ENCODE data around the gene TMEM115.

The TMEM115 gene, protein sequence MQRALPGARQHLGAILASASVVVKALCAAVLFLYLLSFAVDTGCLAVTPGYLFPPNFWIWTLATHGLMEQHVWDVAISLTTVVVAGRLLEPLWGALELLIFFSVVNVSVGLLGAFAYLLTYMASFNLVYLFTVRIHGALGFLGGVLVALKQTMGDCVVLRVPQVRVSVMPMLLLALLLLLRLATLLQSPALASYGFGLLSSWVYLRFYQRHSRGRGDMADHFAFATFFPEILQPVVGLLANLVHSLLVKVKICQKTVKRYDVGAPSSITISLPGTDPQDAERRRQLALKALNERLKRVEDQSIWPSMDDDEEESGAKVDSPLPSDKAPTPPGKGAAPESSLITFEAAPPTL
- 17.1 to 54.5 (median 29.6) reads per million in 18 experiments for total RNA-seq

DNA sequence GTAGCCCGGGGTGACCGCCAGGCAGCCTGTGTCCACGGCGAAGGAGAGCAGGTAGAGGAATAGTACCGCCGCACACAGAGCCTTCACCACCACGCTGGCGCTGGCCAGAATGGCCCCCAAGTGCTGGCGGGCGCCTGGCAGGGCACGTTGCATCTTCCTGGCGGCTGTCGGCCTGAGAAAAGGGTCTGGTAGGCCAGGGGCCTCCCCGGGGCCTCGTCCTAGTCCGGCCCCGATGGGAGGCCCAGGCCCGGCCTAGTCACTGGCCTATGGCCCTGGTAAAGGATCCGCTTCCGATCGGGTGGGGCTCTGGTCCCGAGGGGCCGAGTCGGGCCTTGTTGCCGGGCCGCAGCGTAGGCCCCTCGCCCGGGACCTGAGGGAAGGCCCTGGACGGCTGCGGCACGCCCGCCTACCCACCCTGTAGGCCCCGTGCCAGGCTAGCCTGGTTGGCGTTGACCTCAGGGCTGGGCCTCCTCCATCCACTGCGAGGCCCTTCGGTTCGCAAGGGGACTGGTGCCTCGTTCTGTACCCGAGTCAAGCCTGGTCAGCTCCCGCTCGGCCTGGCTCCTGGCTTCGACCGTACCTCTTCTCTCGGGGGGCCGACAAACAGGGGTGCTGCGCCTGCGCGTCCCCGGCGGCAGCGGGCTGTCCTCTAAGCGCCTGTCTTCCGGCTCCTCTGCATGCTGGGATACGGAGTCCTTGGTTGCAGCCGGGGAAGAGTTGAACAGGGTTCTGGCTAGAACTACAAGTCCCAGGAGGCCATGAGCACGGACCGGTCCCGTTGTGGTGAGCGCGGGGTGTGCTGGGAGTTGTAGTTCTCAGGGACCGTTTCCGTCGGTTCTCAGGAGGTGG lies at the start of gene TMEM115:
Gene TMEM115, minus strand, starts transcription at position 611 of the 849 bp plus-strand sequence. Its CDS starts 458 bp downstream, at position 153.
- peak; percentile 98 for DNase-seq

GRCh38 chr3:50408443-50408944 lies 49.2 kb upstream of the TMEM115 start:
- DNase-seq: no peak

DNA sequence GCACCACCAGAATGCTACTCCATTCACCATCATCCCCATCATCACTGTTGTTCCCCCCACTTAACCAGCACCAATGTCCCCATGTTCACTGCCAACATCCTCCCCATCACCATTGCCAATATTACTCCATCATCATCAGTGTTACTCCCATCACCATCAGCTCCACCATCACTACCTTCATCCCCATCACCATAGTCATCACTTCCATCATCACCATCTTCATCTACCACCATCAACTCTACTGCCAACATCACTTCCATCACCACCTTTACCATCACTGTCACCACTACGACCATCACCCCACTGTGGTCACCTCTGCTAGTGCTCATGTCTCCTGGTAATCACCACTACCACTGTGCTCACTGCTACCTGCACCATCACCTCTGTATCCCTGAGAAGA lies 47.2 kb upstream of the TMEM115 start:
- DNase-seq: no peak

- no peak for DNase-seq
Observed at GRCh38 chr3:50405249-50405648, 45.9 kb upstream of the TMEM115 start.

GRCh38 chr3:50401978-50402595 lies 42.8 kb upstream of the TMEM115 start:
- DNase-seq: no peak

DNA sequence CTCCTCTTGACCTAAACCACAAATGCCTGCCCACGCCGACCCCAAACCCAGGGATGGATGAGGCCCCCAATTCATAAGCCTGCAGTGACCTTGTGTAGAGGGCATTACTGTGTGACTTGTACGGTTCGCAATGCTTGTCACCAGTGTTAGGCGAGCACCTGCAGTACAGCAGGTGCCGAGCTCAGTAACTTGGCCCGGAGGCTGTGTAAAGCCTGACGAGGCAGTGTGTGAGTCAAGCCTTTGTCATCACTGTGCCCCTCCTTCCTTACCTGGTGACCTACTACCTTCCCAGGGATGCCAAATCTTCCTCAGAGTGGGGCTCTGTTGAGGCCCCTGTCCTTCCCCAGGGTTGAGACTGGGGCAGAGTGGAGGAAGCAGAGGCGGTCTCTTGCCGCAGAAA lies 37.2 kb upstream of the TMEM115 start:
- DNase-seq: no peak

- DNase-seq: peak; percentile 81 to 89
Observed at GRCh38 chr3:50395070-50395860, 35.9 kb upstream of the TMEM115 start.

- no peak for DNase-seq
Observed at GRCh38 chr3:50393061-50393460, 33.7 kb upstream of the TMEM115 start.

GRCh38 chr3:50392101-50392715 lies 32.9 kb upstream of the TMEM115 start:
- no peak for DNase-seq

DNA sequence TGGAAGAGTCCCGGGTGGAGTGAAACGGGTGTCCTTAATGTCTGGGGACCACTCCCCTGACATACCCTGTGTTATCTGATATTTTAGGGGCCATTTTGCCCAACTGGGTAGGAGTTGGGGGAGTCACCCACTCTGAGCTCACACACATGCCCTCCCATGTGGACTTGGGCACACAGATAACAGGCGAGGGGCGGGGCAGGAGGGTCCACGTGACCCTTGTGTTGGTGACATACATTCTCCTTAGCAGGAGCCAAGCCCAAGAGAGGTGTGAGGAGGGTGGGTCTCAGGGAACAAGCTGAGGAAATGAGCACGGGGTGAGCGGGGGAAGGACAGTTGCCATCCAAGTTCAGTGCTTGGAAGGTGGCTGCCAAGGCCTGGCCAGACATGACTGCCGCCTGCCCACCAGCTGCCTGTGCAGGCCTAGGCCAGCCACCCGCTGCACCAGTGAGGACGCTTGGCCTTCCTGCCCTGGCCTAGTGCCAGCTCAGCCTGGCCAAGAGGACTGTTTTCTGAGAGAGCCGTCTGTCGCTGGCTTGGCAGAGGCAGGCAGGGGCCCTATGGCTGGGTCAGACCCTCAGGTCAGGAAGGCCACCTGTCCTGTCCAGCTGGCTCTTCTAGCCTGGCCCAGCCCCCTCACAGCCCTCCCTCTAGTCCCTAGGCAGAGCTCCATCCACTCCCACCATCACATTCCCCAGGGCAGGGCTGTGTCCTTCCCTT lies 31.3 kb upstream of the TMEM115 start:
- no peak for DNase-seq

GRCh38 chr3:50389414-50389767 lies 30.1 kb upstream of the TMEM115 start:
- no peak for DNase-seq

GRCh38 chr3:50388720-50389413 lies 29.5 kb upstream of the TMEM115 start:
- no peak for DNase-seq

DNA sequence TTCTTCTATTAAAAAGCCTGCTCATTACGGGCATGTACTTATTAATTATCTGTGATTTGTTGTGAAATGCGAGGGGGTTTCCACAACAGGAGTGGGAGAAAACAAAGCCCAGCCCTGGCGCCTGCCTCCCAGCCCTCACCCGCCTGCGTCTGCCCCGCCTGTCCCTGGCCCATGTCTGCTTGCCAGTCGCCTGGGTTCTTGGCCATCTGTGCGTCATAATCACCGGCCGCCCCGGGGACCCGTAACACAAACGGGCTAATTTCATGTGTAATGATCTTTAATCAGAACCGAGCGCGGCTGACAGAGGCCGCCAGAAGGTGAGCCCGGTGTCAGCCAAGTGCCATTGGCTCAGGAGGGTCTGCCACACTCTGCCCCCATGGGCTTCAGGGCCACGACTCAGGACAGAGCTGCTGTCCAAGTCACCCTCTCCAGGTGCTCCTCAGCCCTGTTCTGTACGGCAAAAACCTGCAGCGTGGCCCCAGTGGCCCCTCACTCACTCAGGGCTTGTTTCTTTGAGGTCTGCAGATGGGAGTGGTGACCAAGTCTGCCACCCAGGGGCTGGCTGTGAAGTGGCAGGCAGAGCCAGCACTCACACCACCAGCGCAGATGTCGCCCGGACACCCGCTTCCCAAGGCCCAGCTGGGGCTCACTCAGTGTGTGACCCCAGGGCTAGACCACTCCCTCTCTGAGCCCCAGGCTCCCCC lies 28.8 kb upstream of the TMEM115 start:
- DNase-seq: no peak

DNA sequence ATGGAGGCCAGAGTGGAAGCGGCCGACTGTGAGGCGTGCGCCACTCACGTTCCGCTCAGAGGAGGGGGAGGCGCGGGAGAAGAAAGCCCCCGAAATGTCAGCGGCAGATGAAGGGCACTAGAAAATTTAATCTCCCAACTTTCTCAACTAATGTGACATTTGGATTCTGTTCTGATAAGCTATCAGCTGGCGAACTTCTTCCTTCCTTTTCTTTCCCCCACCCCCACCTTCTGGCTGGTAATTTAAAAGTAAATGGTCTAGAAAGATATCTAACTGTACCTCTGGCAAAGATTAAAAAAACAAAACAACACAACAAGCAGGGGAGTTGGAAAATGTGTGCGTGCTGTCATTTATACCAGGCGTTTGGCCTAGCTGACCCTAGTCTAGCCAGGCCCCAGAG lies 26.4 kb upstream of the TMEM115 start:
- DNase-seq: no peak

DNA sequence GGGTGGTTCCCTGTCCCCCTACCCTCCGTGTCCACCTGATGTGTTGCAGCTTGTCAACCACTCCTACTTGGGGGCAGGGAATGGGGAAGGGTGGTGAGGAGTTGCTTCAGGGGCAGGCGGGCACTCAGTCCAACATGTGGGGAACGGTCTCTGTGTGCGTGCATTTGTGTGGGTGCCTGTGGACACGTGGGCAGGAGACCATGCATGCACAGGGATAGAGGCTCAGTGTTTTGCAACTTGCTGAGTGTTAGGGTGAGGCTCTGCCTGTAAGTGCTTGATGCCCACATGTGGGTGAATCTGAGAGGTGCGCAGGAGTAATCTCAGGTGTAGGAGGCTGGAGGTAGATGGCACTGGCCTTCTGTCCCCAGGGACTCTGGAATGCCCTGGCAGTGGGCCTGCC lies 24.4 kb upstream of the TMEM115 start:
- peak in 1 of 2 donors; percentile 36 for DNase-seq

DNA sequence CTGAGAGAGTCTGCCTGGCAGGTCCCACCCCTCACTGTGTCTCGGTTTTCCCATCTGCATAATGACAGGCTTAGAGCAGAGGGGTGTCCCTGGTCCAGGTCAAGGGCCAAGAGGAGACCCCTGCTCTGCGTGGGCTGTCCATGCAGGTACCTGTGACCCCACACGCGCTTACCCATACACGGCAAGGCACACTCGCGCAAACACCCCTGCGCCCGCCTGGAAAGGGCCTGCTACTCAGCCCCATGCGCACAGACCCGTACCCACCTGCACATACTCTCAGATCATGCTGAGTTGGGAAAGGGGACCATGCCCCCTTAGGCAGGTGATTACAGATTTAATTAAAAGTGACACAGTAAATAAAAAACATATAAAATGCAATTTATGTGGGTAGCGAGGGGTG lies 23.4 kb upstream of the TMEM115 start:
- no peak for DNase-seq

DNA sequence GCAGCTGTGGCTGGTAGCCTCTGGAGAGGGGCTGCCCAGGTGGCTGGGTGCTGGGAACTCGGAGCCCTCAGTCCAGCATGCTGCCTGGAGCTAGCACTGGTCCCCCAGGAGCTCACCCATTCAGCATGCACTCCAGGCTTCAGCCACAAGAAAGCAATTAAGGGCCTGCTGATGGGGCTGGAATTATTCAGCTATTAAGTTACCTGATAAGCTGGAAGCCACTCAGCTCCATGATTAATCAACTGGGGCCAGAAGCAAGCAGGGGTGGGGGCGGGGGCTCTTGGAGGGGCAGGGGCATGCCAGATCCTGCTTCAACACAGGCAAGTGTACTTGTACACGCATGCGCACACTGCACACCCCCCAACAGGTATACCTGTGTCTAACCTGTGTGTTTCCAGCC lies 22.1 kb upstream of the TMEM115 start:
- DNase-seq: no peak

GRCh38 chr3:50380405-50381085 lies 21.2 kb upstream of the TMEM115 start:
- DNase-seq: no peak

DNA sequence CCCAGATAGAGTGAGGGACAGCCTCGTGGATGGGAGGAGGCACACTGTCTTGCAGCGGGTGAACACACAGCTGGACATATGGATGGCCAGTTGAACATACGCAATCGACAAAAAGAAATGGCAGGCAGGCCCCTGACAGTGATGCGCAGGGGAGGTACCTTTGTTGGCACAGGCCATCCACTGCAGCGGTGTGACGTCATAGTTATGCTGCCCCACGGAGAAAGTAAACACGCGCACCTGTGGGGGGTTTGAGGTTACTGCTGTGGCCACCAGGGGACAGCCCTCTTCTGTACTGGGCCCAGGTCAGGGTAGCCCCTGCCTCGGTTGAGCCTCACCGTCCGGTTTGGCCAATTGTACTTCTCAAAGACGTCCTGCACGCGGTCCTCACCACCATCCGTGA lies 19.4 kb upstream of the TMEM115 start:
- DNase-seq: no peak

All from inflammatory macrophage (primary cell).